ENCODE data around the gene SLC35F4. TPM values are rescaled to one million over a fixed set of nuclear protein-coding genes. Genes with fewer than 3 reads are reported as not detected.

The SLC35F4 gene
- total and polyA plus RNA-seq, 2 of the 8 experiments (the other 6 are each of a cell fraction or from before 2014, with no cell fraction given), result not detected

GRCh38 chr14:57747036-57747435 is 118.9 kb downstream of the SLC35F4 start:
- Histone ChIP-seq H3K79me2 (ENCODE audit: control insufficient read depth in 1 of 2, insufficient read depth in 2 of 2, low read length in 2 of 2) (no peaks in the 10 kb centered on the region), H3K14ac (ENCODE audit: insufficient read length) (no peak overlapping the region), H3K4ac (replicated peaks; ENCODE audit: insufficient read length, low read depth, low read length) (no peak overlapping the region), H3K56ac (replicated peaks; ENCODE audit: insufficient read length, low read depth, low read length) (no peak overlapping the region), H2BK120ac (replicated peaks; ENCODE audit: low read depth, low read length) (no peak overlapping the region), H3K4me1 (replicated peaks in 1 of 4; ENCODE audit: control insufficient read depth in 3 of 4, insufficient read depth in 4 of 4, low read length in 3 of 4) (no peaks in the 10 kb centered on the region), H3K23ac (ENCODE audit: insufficient read length) (no peak overlapping the region), H3K79me1 (ENCODE audit: low read depth, low read length) (no peaks in the 10 kb centered on the region), H3K9ac (replicated peaks in 1 of 4; ENCODE audit: extremely low read depth in 1 of 4, low read depth in 3 of 4, low read length in 3 of 4) (no peak overlapping the region), H2AFZ (ENCODE audit: low read length) (no peak overlapping the region), H3K4me2 (ENCODE audit: insufficient read depth in 1 of 2, low read depth in 2 of 2, low read length in 2 of 2) (no peak overlapping the region), H2BK5ac (ENCODE audit: low read depth, low read length) (no peak overlapping the region), H4K91ac (replicated peaks; ENCODE audit: insufficient read length, low read length) (no peak overlapping the region), H4K8ac (ENCODE audit: extremely low read depth, insufficient read depth, low read length) (no peak overlapping the region), H3K23me2 (ENCODE audit: low read depth, low read length) (peaks cover 2% of the 10 kb centered on the region; the same call in 1 of the 2 replicates), H2BK15ac (ENCODE audit: low read length) (no peak overlapping the region), H2BK12ac (ENCODE audit: low read depth, low read length) (no peak overlapping the region), H4K5ac (ENCODE audit: insufficient read length, low read depth, low read length) (no peak overlapping the region), H2BK20ac (ENCODE audit: low read length) (no peak overlapping the region), H3K36me3 (ENCODE audit: control insufficient read depth in 2 of 4, insufficient read depth in 4 of 4, low read length in 3 of 4) (no peaks in the 10 kb centered on the region), H3K9me3 (ENCODE audit: insufficient read depth in 2 of 2, low read depth in 1 of 2, low read length in 1 of 2) (no peaks in the 10 kb centered on the region), H3K4me3 (ENCODE audit: extremely low read depth in 1 of 4, insufficient read depth in 2 of 4, low read depth in 3 of 4, low read length in 4 of 4) (no peak overlapping the region), H2AK5ac (ENCODE audit: low read depth, low read length) (no peak overlapping the region), H3K27me3 (replicated peaks in 1 of 4; ENCODE audit: control insufficient read depth in 3 of 4, extremely low read depth in 1 of 4, insufficient read depth in 3 of 4, low read length in 3 of 4) (no peaks in the 10 kb centered on the region), H4K20me1 (replicated peaks in 1 of 2; ENCODE audit: control insufficient read depth in 1 of 2, insufficient read depth in 2 of 2, low read length in 2 of 2) (no peaks in the 10 kb centered on the region), H3K18ac (ENCODE audit: extremely low read depth, low read length) (no peak overlapping the region), H3K27ac (ENCODE audit: low read depth, low read length) (no peak overlapping the region)
- ChIA-PET POLR2A (ENCODE audit: partially characterized antibody) (no interaction called here), CTCF (ENCODE audit: partially characterized antibody) (no interaction called here)
- no peak for FAIRE-seq
- 86% methylated on average over 4 of the region's 4 CpGs; no CpG with 5 or more reads in 1 of the 2 experiments for WGBS, 2 experiments (ENCODE audit: extremely low coverage in 1 of 2, insufficient coverage in 1 of 2, insufficient read length in 1 of 2, insufficient replicate concordance in 2 of 2, low coverage in 1 of 2, low lambda C conversion rate in 2 of 2, missing lambda C conversion rate in 1 of 2)
- TF ChIP-seq POLR2A (IDR thresholded peaks at IDR 0.05; ENCODE audit: control extremely low read depth in 1 of 2, low read depth in 2 of 2, low read length in 2 of 2), result no peak
- no peak for DNase-seq (ENCODE audit: low read depth in 1 of 2, low spot score in 2 of 2)
